ENCODE measurements around the gene ENO1. TPM values are rescaled to one million over a fixed set of nuclear protein-coding genes. Genes with fewer than 3 reads are reported as not detected.

ENO1 gene
- total and polyA plus RNA-seq, 10 of the 15 experiments (the other 5 are each of a cell fraction or from before 2014, with no cell fraction given): 1,850 to 4,219 (median 2,331) TPM

- Histone ChIP-seq H3K27me3 (replicated peaks in 1 of 2; ENCODE audit: control insufficient read depth in 2 of 2, insufficient read depth in 2 of 2, low read length in 1 of 2) (no peaks in the 10 kb centered on the region), H3K4me2 (ENCODE audit: control insufficient read depth, insufficient read depth) (peak overlapping the region; percentile 48), H3K27ac (ENCODE audit: control insufficient read depth, insufficient read depth) (peak overlapping the region; percentile 38), H3K9ac (ENCODE audit: control insufficient read depth, insufficient read depth, low read length) (peak overlapping the region; percentile 35), H4K20me1 (ENCODE audit: control insufficient read depth, insufficient read depth) (peaks cover 52% of the 10 kb centered on the region), H3K4me1 (ENCODE audit: control insufficient read depth, insufficient read depth, low read length) (peaks cover 17% of the 10 kb centered on the region), H3K4me3 (peak overlapping the region; percentile 89), H3K9me3 (replicated peaks; ENCODE audit: control insufficient read depth, insufficient read depth, low read length) (no peaks in the 10 kb centered on the region; the same call in 2 of the 3 replicates), H3K36me3 (ENCODE audit: control insufficient read depth in 2 of 2, insufficient read depth in 2 of 2, low read length in 1 of 2) (peaks cover 44 to 66% of the 10 kb centered on the region in 2 experiments), H2AFZ (ENCODE audit: control insufficient read depth, low read depth, low read length) (no peak overlapping the region), H3K79me2 (ENCODE audit: control insufficient read depth, insufficient read depth, low read length) (peaks cover 98% of the 10 kb centered on the region)
- in situ Hi-C loops (cut with MboI): no loop called here
- POLR2A ChIA-PET: interaction anchor here (1.7 kb wide), 1 partner anchor 13 kb away, joined by 5 read pairs; no protein-coding TSS in a partner anchor
- WGBS (ENCODE audit: insufficient coverage, insufficient replicate concordance, low lambda C conversion rate, missing lambda C conversion rate): 75% methylated on average over 5 of the region's 5 CpGs
- TF ChIP-seq STAT1 (conservative IDR thresholded peaks at IDR 0.05) (no peak), TBL1XR1 (IDR thresholded peaks at IDR 0.05; ENCODE audit: low read depth, low read length) (no peak), SMAD5 (IDR thresholded peaks at IDR 0.05; ENCODE audit: low read depth) (peak; percentile 61; the same call in 1 of the 2 replicates), POLR2AphosphoS5 (IDR thresholded peaks at IDR 0.05; ENCODE audit: low read length) (peak; percentile 40; the same call in 1 of the 2 replicates)
- TF ChIP-seq, protein P1, sequence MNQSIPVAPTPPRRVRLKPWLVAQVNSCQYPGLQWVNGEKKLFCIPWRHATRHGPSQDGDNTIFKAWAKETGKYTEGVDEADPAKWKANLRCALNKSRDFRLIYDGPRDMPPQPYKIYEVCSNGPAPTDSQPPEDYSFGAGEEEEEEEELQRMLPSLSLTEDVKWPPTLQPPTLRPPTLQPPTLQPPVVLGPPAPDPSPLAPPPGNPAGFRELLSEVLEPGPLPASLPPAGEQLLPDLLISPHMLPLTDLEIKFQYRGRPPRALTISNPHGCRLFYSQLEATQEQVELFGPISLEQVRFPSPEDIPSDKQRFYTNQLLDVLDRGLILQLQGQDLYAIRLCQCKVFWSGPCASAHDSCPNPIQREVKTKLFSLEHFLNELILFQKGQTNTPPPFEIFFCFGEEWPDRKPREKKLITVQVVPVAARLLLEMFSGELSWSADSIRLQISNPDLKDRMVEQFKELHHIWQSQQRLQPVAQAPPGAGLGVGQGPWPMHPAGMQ (IDR thresholded peaks at IDR 0.05; ENCODE audit: borderline replicate concordance): no peak
- no peak for DNase-seq (ENCODE audit: low read depth, low spot score)
- SMC1A ChIA-PET (ENCODE audit: uncharacterized antibody, unreplicated experiment): interaction anchor here (0.8 to 1.3 kb wide), 4 partner anchors 11 to 277 kb away, joined by 3 to 5 read pairs (median 3); no protein-coding TSS in a partner anchor
- RAD21 ChIA-PET (ENCODE audit: unreplicated experiment): interaction anchor here (1.0 kb wide), 1 partner anchor 247 kb away, joined by 3 read pairs; no protein-coding TSS in a partner anchor
- BruUV-seq (replicated peaks): no TSS peak
- intact Hi-C loops (cut with micrococcal nuclease; ENCODE audit: unreplicated experiment): no loop called here
- CTCF ChIA-PET: interaction anchor here (1.1 to 1.8 kb wide), 5 partner anchors 12 to 132 kb away, joined by 3 to 8 read pairs (median 4); no protein-coding TSS in a partner anchor
- no peak for FAIRE-seq
- ATAC-seq: no peak
These were observed 5.5 kb downstream of the ENO1 start for GRCh38 chr1:8873001-8873400.

DNA sequence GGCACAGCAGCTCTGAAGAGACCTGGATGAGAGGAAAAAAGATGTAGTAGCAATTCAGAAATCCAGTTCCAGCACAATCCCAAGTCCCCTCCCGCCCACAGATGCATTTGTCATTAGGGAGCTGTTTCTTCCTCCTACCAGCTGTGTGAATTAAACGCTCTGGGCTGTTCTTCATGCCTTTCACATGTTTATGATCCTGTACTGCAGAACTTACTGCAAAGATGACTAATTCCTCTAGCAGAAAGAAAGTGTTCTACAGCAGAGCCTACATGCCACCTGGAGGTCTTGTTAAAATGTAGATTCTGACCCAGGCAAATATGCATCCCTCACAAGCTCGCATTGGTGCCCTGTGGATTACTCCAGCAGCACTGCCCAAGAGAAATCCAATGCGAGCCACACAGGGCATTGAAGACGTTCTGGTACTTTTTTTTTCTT lies 6.5 kb downstream of the ENO1 start:
- TF ChIP-seq RELA (IDR thresholded peaks at IDR 0.05; ENCODE audit: borderline replicate concordance, partially characterized antibody) (peak; percentile 18), EZH2 (IDR thresholded peaks at IDR 0.05; ENCODE audit: borderline replicate concordance, control insufficient read depth, low read depth, low read length) (no peak), NFIC (IDR thresholded peaks at IDR 0.05; ENCODE audit: low read depth, low read length) (no peak), POLR2AphosphoS2 (IDR thresholded peaks at IDR 0.05; ENCODE audit: low read depth, low read length) (0 out of 2 replicates have a peak, but pooled peaks have one; percentile 40), POLR2AphosphoS5 (IDR thresholded peaks at IDR 0.05; ENCODE audit: low read length) (peak; percentile 58)
- peaks cover 17% of the 10 kb centered on the region for H3K4me1 ChIP-seq (ENCODE audit: control insufficient read depth, insufficient read depth, low read length)
- RAD21 ChIA-PET (ENCODE audit: unreplicated experiment): no interaction called here
- no peak overlapping the region for H3K9ac ChIP-seq (ENCODE audit: control insufficient read depth, insufficient read depth, low read length)
- no peaks in the 10 kb centered on the region for H3K9me3 ChIP-seq (replicated peaks; ENCODE audit: control insufficient read depth, insufficient read depth, low read length)
- H3K27ac ChIP-seq (ENCODE audit: control insufficient read depth, insufficient read depth): no peak overlapping the region; the same call in 1 of the 2 replicates
- WGBS (ENCODE audit: insufficient coverage, insufficient replicate concordance, low lambda C conversion rate, missing lambda C conversion rate): 64% methylated on average over 5 of the region's 5 CpGs
- peak overlapping the region; percentile 48 for H3K4me2 ChIP-seq (ENCODE audit: control insufficient read depth, insufficient read depth)
- peaks cover 48 to 71% of the 10 kb centered on the region in 2 experiments for H3K36me3 ChIP-seq (ENCODE audit: control insufficient read depth in 2 of 2, insufficient read depth in 2 of 2, low read length in 1 of 2)
- no peaks in the 10 kb centered on the region for H3K27me3 ChIP-seq (replicated peaks in 1 of 2; ENCODE audit: control insufficient read depth in 2 of 2, insufficient read depth in 2 of 2, low read length in 1 of 2)
- peak overlapping the region; percentile 89; the same call in 1 of the 2 replicates for H3K4me3 ChIP-seq
- CTCF ChIA-PET: interaction anchor here (0.9 to 2.0 kb wide), 6 partner anchors 10 to 310 kb away, joined by 3 to 8 read pairs (median 4); no protein-coding TSS in a partner anchor
- POLR2A ChIA-PET: no interaction called here
- no peak for DNase-seq (ENCODE audit: low read depth, low spot score)
- peaks cover 55% of the 10 kb centered on the region for H4K20me1 ChIP-seq (ENCODE audit: control insufficient read depth, insufficient read depth)
- intact Hi-C loops (cut with micrococcal nuclease; ENCODE audit: unreplicated experiment) (no loop called here), in situ Hi-C loops (cut with MboI) (no loop called here)
- peaks cover 93% of the 10 kb centered on the region for H3K79me2 ChIP-seq (ENCODE audit: control insufficient read depth, insufficient read depth, low read length)
- H2AFZ ChIP-seq (ENCODE audit: control insufficient read depth, low read depth, low read length): no peak overlapping the region
- SMC1A ChIA-PET (ENCODE audit: uncharacterized antibody, unreplicated experiment): interaction anchor here (0.6 to 1.0 kb wide), 4 partner anchors 27 to 495 kb away, joined by 3 read pairs; no protein-coding TSS in a partner anchor
- no TSS peak for BruUV-seq (replicated peaks)
- no peak for FAIRE-seq
- ATAC-seq: no peak

All from GM12878 (cell line).